ENCODE results near the gene HRH2.

DNA sequence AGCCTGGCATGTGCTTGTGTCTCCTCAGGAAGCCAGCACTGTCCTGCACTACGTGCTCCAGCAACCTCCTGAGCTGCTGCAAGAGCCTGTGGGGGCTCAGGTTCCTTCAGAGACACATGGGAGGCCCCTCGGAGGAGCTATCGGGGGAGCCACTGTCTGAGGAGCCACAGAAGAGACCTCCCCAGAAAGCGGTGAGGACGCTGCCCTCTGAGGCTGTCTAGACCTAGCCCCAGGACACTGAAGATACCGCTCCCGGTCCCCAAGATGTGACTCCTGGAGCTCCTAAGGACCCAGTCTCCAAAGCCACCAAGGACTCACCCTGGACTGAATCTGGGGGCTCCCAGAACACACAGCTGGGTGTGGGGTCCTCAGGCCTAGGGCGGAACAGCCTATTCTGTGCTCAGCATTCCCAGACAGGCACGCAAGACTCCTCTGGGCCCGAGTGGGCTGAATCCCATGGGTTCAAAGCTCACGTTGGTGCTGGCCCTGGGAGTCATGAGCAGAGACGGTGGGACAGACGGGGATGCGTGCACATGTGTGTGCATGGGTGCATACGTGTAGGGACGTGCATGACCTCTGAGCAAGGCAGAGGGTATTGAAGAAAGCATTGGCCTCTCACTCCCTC lies 50.0 kb downstream of the HRH2 start:
- TF ChIP-seq, protein P1, sequence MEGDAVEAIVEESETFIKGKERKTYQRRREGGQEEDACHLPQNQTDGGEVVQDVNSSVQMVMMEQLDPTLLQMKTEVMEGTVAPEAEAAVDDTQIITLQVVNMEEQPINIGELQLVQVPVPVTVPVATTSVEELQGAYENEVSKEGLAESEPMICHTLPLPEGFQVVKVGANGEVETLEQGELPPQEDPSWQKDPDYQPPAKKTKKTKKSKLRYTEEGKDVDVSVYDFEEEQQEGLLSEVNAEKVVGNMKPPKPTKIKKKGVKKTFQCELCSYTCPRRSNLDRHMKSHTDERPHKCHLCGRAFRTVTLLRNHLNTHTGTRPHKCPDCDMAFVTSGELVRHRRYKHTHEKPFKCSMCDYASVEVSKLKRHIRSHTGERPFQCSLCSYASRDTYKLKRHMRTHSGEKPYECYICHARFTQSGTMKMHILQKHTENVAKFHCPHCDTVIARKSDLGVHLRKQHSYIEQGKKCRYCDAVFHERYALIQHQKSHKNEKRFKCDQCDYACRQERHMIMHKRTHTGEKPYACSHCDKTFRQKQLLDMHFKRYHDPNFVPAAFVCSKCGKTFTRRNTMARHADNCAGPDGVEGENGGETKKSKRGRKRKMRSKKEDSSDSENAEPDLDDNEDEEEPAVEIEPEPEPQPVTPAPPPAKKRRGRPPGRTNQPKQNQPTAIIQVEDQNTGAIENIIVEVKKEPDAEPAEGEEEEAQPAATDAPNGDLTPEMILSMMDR (IDR thresholded peaks at IDR 0.05) = no peak
- no peak for TF ChIP-seq POLR2A (IDR thresholded peaks at IDR 0.05)

Data from lower leg skin (tissue), 3 donors.